GM06990 (cell line): ENCODE results near the gene TRIP10.
"Not testable (repeated sequence)": the region's sequence is repeated elsewhere in the genome, so short reads cannot be mapped to it uniquely, and the experiment has no call there.

ENCODE experiments used
- DNase-seq: peaks from one replicate; pipeline ENCODE4 v3.0.0-alpha.2; 2011; ENCODE audit not compliant: insufficient read length; ENCODE audit errors: extremely low read depth
- H3K27me3 ChIP-seq: replicated peaks from 2 replicates; pipeline ENCODE4 v1.6.0; 2011; ENCODE audit warnings: low read length; ENCODE audit not compliant: control insufficient read depth, insufficient read depth
- H3K36me3 ChIP-seq: 2 replicates; pipeline ENCODE4 v1.5.1; 2011; ENCODE audit warnings: low read length; ENCODE audit not compliant: control insufficient read depth, insufficient read depth
- H3K4me3 ChIP-seq: replicated peaks from 2 replicates; pipeline ENCODE4 v1.5.1; 2011; ENCODE audit warnings: low read depth, mild to moderate bottlenecking, control low read depth, low read length
- TF ChIP-seq, protein P1 (sequence below): IDR thresholded peaks from 2 replicates; pipeline ENCODE4 v1.5.1; 2011; ENCODE audit warnings: low read length, control low read depth, mild to moderate bottlenecking, inconsistent platforms; ENCODE audit not compliant: insufficient read depth, poor library complexity, severe bottlenecking

TRIP10 gene

DNA sequence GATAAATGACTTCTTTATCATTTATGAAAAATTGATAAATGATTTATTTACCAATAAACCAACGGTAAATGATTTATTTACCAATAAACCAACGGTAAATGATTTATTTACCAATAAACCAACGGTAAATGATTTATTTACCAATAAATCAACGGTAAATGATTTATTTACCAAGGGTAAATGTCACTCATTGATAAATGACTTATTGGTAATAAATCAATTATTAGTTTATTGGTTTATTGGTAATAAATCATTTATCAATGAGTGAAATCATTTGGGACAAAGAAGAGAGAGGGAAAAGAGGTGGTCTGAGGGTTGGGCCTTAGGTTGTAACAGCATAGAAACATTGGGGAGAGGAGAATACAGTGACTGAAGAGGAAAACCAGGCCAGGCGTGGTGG is 54.5 kb downstream of the TRIP10 start:
- H3K36me3 ChIP-seq, result peaks cover 2% of the 10 kb centered on the region

DNA sequence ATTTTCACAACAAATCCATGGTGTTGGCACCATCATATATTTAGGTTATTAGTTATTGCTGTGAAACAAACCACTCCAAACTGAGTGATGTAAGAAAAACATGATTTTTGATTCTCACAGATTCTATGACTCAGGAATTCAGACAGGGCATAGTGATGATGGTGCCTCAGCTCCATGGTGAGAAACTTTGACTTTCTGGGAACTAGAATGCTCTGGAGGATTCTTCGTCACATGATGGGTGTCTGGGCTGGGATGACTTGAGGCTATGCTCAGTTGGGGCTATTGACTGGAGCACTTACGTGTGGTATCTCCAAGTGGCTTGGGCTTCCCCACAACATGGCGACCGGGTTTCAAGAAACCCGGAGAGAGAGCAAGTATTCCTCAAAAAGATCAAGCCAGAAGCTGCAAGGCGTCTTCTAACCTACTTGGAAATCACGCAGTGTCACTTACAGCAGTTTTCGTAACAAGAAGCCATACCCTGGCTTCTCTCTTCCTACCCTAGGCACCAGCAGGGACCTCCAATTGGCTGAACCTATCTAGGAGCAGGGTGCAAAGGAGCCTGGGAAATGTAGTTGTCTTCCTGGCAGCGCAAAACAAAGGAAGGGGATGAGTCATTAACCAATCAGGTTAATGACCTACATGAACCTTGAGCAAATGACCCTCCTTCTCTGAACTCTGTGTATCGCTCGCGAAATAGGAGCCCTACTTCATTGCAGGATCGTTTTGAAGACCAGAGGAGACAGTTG is 55.4 kb downstream of the TRIP10 start:
- Histone ChIP-seq H3K36me3 (peaks cover 2% of the 10 kb centered on the region), H3K4me3 (no peak overlapping the region), H3K27me3 (no peaks in the 10 kb centered on the region)
- TF ChIP-seq, protein P1, sequence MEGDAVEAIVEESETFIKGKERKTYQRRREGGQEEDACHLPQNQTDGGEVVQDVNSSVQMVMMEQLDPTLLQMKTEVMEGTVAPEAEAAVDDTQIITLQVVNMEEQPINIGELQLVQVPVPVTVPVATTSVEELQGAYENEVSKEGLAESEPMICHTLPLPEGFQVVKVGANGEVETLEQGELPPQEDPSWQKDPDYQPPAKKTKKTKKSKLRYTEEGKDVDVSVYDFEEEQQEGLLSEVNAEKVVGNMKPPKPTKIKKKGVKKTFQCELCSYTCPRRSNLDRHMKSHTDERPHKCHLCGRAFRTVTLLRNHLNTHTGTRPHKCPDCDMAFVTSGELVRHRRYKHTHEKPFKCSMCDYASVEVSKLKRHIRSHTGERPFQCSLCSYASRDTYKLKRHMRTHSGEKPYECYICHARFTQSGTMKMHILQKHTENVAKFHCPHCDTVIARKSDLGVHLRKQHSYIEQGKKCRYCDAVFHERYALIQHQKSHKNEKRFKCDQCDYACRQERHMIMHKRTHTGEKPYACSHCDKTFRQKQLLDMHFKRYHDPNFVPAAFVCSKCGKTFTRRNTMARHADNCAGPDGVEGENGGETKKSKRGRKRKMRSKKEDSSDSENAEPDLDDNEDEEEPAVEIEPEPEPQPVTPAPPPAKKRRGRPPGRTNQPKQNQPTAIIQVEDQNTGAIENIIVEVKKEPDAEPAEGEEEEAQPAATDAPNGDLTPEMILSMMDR, result no peak
- DNase-seq, result no peak

More for the DNA sequence above, 54.5 kb downstream of the TRIP10 start:
- Histone ChIP-seq H3K4me3 (no peak overlapping the region), H3K27me3 (no peaks in the 10 kb centered on the region)
- TF ChIP-seq, protein P1, result no peak
- DNase-seq, result no peak

DNA sequence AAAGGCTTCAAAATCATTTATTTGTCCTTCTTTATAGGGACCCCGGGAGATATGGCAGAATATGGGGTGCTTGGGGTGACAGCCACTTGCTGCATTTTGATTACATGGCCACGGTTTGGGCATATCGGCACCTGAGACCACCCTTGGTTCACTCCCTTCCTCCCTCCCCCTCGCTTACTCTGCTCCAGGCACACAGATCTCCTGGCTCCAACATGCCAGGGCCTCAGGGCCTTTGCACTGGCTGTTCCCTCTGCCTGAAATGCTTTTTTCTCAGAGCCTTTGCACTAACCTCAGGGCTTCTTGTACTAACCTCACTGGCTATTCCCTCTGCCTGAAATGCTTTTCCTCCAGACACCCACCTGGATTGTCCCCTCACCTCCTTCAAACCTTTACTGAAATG is 56.8 kb downstream of the TRIP10 start:
- no peak overlapping the region for H3K4me3 ChIP-seq
- DNase-seq, result no peak
- TF ChIP-seq, protein P1, result no peak
- H3K36me3 ChIP-seq, result peaks cover 2% of the 10 kb centered on the region
- H3K27me3 ChIP-seq, result no peaks in the 10 kb centered on the region

DNA sequence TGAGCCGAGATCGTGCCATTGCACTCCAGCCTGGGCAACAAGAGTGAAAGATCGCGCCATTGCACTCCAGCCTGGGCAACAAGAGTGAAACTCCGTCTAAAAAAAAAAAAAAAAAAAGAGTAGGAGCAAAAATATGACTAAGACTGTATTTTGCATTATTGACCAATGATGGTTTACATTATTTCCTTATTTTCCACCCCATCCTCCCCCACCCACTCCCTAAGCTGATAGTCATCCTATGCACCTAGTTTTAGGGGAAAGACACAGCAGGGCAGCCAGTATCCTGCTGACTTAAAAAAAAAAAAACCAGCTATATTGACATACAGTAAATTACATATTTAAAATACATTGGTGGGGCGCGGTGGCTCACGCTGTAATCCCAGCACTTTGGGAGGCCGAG is 58.2 kb downstream of the TRIP10 start:
- TF ChIP-seq, protein P1, result no peak
- Histone ChIP-seq H3K36me3 (peaks cover 2% of the 10 kb centered on the region), H3K27me3 (no peaks in the 10 kb centered on the region), H3K4me3 (no peak overlapping the region)
- no peak for DNase-seq

DNA sequence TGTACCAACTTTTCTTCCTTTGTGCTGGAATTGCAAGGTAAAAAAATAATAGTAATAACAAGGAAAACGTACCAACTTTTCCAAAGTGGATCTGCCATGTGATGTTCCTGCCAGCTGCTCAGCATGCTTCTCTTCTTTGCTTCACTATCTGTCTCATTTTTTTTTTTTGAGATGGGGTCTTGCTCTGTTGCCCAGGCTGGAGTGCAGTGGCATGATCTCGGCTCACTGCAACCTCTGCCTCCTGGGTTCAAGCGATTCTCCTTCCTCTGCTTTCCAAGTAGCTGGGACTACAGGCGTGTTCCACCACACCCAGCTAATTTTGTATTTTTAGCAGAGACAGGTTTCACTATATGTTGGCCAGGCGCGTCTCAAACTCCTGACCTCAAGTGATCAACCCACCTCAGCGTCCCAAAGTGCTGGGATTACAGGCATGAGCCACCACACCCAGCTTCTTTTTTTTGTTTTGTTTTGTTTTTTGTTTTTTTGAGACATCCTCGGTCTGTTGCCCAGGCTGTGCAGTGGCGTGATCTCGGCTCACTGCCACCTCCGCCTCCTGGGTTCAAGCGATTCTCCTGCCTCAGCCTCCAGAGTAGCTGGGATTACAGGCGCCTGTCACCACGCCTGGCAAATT is 60.8 kb downstream of the TRIP10 start:
- H3K4me3 ChIP-seq, result peak overlapping the region; percentile 66
- H3K36me3 ChIP-seq, result not testable (repeated sequence)

DNA sequence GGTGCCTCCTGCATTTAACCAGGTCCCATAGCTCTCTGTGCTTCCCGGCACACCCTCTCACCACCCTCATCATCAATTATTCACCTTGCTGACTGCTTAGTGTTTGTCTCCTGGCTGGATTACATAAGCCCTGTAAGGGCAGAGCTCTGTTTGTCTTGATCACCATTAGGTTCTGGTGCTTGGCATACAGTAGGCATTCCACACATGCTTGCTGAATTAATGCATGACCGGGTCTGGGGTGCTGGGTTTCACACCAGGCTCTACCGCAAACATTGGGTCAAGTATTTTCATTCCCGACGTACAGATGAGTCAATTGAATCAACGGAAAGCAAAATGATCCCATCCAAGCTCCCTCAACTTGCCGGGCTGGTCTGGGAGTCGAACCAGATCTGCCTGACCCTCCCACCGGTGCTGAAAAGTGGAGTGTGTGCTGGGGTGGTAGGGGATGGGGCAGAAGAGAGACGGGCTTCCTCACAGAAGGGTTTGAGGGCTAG is 61.6 kb downstream of the TRIP10 start:
- Histone ChIP-seq H3K27me3 (no peaks in the 10 kb centered on the region), H3K36me3 (no peaks in the 10 kb centered on the region), H3K4me3 (peak overlapping the region; percentile 66)
- TF ChIP-seq, protein P1, result no peak
- DNase-seq, result no peak

More for the DNA sequence above, 60.8 kb downstream of the TRIP10 start:
- not testable (repeated sequence) for H3K27me3 ChIP-seq, DNase-seq
